HG02798 (cell line): ENCODE results near the gene NAV3.

Experiments
- ATAC-seq: cut with Tn5 transposase; IDR thresholded peaks from one replicate; pipeline ENCODE4 v1.9.1; 2021; ENCODE audit warnings: mild to moderate bottlenecking; ENCODE audit not compliant: unreplicated experiment, poor library complexity

NAV3 gene

GRCh38 chr12:78176643-78177042 is 345.9 kb downstream of the NAV3 start:
- no peak for ATAC-seq

- ATAC-seq: no peak
Observed at GRCh38 chr12:78177298-78177697, 346.6 kb downstream of the NAV3 start.

- ATAC-seq: no peak
Observed at GRCh38 chr12:78179346-78179745, 348.7 kb downstream of the NAV3 start.

GRCh38 chr12:78181544-78182162 is 351.0 kb downstream of the NAV3 start:
- ATAC-seq: no peak

DNA sequence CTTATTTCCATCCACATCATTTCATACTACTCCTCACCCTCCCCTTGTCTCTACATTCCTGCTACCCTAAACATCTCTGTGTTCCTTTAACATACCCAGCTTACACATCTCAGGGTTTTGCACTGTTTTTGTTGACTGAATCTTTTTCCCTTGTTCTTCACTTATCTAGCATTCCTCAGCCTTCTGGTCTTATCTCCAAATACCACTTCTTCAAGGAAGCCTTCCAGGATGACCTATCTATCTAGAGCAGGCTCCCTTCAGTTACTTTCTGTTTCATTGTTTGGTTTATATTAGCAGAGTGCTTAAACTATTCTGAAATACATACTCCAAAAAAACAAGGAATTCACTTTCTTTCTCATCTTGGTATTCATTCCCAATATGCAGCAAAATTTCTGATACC is 353.1 kb downstream of the NAV3 start:
- ATAC-seq: no peak

GRCh38 chr12:78185109-78185508 is 354.4 kb downstream of the NAV3 start:
- ATAC-seq: no peak

- ATAC-seq: no peak
Observed at GRCh38 chr12:78185651-78186050, 355.0 kb downstream of the NAV3 start.

GRCh38 chr12:78186670-78187069 is 356.0 kb downstream of the NAV3 start:
- ATAC-seq: no peak

DNA sequence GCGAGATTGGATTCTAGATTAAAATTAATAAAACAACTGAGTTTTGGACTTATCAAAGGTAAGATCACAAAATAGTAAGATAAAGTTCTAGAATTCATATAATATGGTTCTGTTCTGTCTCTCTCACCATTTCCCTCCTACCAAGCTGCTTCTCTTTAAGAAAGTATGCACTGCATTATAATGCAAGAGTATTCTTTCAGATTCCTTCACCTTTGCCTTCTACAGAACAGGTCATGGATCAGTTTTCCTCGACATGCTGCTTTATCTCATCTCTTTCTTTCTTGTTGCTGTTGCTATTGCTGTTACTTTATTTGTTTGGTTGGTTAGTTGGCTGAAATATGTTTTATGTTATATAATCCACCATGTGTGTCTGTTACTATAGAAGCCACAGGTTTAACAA is 357.0 kb downstream of the NAV3 start:
- ATAC-seq: no peak

DNA sequence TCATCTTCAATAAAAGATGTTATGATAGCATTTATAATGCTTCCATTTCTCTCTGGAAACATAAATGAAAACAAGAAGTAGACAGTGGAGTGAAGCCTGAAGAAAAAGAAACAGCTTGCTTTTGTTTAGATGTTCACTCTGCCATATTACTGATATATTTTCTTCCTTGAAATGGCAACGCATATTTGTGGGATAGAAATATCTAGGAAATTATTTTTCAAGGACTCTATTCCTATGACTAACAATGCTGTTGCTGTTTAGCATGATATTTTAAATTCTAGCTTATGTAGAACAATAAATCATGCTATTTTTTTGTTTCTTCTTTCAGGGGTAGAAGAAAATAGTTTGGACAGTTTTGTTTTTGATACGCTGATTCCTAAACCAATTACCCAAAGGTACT is 359.0 kb downstream of the NAV3 start:
- ATAC-seq: no peak

DNA sequence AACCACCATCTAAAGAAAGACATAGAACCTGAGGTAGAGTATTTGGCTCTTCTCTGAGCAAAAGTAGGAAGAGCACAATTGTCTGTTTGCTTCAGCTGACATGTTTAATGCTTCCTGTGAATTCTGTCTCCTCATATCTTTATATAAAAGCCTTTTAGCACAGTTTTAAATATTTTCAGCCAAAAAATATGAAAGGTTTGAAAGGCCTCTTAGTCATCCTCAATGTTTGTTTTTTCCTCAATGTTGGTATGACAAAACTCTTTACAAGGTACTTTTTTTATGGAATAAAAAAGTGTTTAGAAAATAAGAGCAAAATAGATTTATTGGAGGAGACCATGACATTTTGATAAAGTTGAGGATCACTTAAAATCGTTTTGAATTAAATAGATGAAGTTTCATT is 360.9 kb downstream of the NAV3 start:
- ATAC-seq: no peak

GRCh38 chr12:78192979-78193378 is 362.3 kb downstream of the NAV3 start:
- no peak for ATAC-seq

DNA sequence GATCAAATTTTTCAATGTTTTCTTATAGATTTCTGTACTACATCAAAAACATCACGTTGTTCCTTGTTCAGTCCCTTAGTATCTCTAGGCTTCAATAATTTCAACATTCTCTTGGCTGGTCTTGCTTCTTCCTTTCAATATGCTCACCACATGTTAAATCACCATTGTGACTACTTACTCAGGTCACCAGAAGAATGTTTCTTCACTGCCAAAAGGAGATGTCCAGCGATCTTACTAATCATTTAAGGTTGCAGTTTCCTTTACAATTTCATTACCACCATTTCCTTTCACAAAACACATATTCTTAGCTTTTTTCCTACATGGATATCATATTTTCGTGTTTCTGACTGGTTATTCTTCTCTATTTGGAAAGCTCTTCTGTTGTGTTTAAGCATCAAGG is 363.8 kb downstream of the NAV3 start:
- no peak for ATAC-seq

DNA sequence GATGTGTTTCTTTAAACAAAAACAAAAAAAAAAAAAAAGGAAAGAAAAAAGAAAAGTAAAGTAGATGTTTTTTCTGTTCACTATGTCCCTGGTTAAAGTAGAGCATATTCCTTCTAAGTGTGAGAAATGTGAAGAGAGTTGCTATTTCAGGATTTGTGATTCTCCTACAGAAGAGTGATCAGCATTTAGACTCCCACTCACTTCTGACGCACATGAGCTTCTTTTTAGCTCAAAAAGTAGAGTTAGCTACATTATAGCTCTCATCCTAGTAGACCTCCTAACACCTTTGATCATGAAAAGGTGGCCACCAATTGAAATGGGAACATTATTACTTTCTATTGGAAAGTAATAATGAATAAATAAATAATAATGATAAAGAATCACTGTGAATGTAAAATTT is 368.2 kb downstream of the NAV3 start:
- no peak for ATAC-seq

GRCh38 chr12:78199926-78200325 is 369.2 kb downstream of the NAV3 start:
- no peak for ATAC-seq

DNA sequence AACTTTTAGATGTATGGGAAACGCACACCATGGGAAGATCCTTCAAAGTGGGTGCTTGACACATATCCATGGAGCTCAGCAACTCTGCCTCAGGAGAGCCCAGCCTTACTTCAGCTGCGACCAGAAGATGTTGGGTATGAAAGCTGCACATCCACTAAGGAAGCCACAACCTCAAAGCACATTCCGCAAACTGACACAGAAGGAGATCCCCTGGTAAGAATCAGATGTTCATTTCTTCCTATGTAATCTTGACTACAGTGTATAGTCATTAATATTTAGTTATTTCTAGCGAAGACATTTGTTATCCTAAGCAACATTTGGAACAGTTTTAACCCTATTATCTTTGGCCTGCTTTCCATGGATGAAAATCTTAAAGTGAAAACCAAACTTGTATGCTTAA is 374.2 kb downstream of the NAV3 start:
- ATAC-seq: no peak

GRCh38 chr12:78208092-78208491 is 377.4 kb downstream of the NAV3 start:
- no peak for ATAC-seq

DNA sequence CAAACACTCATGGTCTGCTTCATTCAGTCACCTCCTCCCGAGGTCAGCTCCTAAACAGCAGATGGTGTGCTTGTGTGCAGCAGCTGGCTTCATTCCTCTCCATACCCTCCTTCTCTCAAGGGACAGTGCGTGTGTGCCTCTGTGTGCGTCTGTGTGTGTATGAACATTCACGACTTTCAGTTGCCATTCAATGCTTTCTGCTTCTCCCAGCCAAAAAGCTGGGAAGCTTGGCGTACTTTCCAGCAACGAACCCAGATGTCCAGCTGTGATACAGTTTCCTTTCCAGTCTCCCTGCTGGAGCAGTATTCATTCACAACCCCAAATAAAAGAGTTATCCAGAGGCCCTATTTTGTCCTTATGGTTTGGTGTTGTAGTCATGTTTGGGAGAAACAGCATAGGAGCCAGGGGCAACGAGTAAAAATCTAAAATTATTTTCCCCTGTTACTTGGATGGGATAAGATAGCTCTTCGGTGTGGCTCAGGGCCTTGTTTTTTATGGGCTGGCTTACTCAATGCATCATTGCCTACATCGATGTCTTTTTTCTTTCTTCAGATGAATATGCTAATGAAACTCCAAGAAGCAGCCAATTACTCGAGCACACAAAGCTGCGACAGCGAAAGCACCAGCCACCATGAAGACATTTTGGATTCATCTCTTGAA is 379.3 kb downstream of the NAV3 start:
- no peak for ATAC-seq

- no peak for ATAC-seq
Observed at GRCh38 chr12:78210506-78210860, 379.8 kb downstream of the NAV3 start.

- ATAC-seq: no peak
Observed at GRCh38 chr12:78210894-78211302, 380.2 kb downstream of the NAV3 start.

GRCh38 chr12:78220811-78221210 is 390.1 kb downstream of the NAV3 start:
- no peak for ATAC-seq

DNA sequence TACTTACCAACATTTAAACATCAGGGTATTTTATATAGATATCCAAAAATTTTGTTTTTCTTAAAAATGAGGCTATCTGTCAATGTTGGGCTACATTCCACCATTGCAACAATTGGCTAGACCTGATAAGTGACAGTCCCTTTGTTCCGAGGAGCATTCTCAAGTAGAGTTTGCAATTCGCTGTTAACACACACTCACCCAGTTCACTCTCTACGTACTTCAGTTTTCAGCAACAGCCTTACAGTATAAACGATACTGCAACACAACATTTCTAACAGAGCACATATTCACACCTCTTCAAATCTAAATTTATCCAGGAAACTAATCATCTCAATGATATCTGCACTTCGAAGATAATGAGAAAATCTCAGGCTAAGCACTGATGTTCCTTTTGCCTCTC is 393.5 kb downstream of the NAV3 start:
- no peak for ATAC-seq
